NCI-H2227 (cell line): Measurements from ENCODE around the gene CYB5R2.

Experiments used
- DNase-seq: peaks from one replicate; lab custom pipeline; 2025; ENCODE audit not compliant: unreplicated experiment; lab: John Stamatoyannopoulos, UW

Gene CYB5R2

DNA sequence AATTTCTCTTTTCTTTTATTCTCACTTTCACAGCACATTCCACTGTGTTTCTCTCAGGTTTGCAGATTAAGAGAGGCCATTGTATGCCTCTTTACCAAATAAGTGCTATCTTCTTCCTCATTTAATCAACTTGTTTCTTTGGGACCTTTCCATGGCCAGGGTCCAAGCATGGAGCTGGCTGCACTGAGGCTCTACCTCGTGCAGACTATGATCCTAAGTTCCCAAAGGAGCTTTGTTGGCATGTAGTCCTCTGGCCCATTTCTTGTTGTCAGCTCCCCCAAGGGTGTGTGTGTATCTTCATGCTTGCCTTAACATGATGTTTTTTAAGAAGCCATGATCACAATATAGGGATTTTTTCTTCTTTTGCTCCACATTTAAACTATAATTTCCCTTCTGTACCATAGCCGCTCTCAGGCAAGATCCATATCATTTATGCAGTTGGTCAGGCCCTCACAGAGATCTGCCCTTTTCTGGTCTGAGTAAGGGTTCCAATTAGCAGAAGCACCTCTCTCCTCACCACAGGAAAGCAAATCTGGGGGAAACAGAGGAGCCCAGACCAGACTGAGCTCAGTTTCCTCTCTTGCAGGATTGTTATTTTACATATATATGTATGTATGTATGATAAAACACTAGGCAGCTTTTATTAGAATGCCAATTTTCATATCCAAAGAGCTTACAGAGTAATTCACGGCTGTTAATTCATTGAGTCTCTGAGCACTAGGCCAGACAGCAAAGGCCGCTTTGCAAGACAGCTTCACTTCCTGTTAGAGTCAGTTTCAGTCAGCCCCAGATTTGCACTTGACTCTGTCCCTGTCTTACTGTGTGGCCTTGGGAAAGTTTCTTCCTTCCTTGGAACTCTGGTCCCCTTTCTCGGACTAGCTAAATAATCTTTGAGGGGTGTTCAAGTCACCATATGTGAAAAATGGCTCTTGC, 34.3 kb downstream of the CYB5R2 start:
- DNase-seq, result no peak

DNA sequence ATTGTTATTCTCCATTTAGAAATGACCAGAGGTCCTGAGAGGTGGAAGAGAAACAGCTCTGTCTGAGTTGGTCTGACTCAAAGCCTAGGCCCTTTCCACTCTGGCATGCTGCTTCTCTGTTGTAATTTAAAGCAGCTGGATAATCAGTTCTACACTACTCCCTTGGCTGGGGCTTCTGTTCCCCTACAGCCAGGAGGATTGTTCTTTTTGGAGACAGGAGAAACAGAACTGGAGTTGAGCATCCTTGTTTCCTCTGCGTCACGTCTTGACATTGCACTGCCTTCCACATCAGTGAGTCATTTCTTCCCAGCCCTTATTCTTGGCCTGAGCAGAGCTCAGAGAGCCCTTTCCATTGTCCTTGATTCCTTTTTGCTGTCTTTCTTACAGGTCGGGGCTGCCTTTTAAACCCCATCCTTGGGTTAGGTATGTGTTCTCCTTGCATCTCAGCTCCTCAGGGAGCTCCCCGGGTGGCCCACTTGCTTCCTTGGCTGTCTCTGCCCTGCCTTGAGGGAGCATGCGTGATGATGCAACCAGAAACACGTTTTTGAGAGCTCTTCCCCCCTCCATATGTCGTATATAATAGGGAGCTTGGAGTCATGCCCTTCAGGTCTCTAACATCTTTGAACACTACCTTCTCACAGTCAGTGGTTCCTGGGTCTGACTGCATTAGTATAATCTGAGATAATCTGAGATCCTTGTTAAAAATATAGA, 35.7 kb downstream of the CYB5R2 start:
- no peak for DNase-seq

DNA sequence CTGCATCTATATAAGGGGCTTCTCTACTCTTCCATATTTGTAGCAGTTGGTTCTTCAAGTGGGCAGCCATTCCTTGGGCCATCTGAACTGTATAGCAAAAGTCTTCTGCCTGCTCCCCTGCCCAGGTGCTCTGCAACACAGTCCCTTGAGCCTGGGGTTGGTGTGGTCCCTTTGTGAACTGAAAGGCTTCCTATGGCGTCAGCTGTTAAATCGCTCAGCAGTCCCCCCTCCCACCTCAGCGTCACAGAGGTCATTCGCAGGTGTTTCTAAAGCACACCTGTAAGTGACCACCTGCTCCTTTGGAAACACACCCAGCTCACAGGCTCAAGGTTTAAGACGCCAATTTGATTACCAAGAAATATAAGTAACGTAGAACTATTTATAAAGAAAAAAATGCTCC, 37.0 kb downstream of the CYB5R2 start:
- no peak for DNase-seq

DNA sequence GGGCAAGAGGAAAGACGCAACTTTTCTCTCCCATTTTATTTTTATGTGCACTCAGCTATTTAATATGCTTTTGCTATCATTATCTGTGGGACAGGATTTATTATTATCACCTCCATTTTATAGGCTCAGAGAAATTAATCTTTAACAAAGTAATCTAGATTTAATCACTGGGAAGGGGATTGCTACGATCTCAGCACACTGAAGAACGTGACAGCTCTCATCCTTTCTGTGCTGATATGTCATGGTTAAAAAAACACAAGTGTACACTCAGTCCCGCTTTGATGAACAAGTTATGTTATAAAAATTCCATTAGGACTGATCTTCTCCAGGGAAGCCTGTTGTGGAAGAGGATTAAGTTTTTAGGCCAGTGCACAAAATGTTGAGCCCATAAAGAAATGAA, 37.6 kb downstream of the CYB5R2 start:
- DNase-seq, result no peak

GRCh38 chr11:7635137-7635536, 38.2 kb downstream of the CYB5R2 start:
- no peak for DNase-seq

DNA sequence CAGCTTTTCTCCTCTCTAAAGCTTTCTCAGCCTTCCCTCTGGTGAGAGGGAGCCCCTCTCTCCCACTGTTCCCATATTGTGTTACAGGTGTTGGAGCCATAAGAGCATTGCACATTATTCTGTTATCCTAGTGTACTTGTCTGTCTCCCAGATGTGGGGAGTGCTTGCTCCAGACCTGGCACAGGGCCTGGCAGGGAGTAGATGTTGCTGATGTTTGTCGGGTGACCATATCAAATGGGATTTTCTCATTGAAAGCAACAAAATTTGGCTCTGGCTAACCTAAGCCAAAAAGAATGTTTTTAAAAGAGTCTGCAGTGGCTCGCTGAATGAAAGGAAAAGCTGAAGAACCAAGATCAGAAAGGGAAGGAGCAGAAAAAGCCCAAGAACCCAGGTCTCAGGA, 41.1 kb downstream of the CYB5R2 start:
- no peak for DNase-seq

DNA sequence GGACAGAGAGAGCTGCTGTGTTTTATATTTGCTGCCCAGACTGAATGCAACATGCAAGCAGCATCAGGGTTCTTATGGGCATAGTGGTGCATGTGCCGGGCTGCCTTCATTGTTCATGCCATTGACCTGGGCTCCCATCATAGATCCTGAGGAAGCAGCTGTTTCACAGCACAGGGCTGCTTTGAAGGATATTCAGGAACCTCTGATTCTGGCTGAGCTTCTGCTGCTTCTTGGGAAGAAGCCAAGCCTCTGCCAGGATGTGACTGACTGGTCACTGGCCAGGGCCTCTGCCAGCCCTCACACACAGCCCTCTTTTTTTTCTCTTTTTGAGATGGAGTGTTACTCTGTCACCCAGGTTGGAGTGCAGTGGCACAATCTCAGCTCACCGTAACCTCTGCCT, 43.3 kb downstream of the CYB5R2 start:
- DNase-seq, result no peak

GRCh38 chr11:7628660-7629059, 44.6 kb downstream of the CYB5R2 start:
- no peak for DNase-seq

GRCh38 chr11:7622721-7623120, 50.6 kb downstream of the CYB5R2 start:
- DNase-seq, result no peak

GRCh38 chr11:7621554-7621953, 51.7 kb downstream of the CYB5R2 start:
- DNase-seq, result no peak

GRCh38 chr11:7621090-7621489, 52.2 kb downstream of the CYB5R2 start:
- DNase-seq, result no peak

DNA sequence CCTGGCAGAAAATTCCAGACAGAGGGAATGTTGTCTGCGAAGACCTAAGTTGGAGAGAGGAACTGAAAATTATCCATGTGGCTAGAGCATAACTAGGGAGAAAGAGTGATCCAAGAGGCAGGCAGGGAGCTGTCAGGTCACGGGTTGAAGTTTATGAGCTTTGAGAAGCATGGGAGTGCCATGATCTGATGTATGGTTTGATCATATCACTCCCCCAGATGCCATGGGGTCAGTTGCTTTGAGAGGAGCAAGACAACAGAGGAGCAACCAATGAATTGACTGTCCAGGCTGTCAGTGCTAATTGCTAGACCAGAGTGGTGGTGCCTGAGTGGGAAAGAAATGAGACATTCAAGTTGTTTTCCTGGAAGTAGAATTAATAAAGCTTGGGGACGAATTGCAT, 54.0 kb downstream of the CYB5R2 start:
- no peak for DNase-seq

- DNase-seq, result no peak
Measured at GRCh38 chr11:7617032-7617431, 56.3 kb downstream of the CYB5R2 start.
